Stimulated activated CD4-positive, alpha-beta T cell treated with anti-CD3 and anti-CD28 coated beads, Interleukin-1b, Interleukin-23, amount 100 ng/mL, for 1 hour (primary cell): Measurements from ENCODE around the gene ZFAND6.
A peak's percentile ranks its signal among the peaks of the same experiment; 100 is the strongest.

Source experiments
- DNase-seq, 2 donors: peaks; one replicate each; pipeline ENCODE4 v3.0.0-alpha.2; 2020; ENCODE audit warnings: low read depth in 2 of 2

Gene ZFAND6

DNA sequence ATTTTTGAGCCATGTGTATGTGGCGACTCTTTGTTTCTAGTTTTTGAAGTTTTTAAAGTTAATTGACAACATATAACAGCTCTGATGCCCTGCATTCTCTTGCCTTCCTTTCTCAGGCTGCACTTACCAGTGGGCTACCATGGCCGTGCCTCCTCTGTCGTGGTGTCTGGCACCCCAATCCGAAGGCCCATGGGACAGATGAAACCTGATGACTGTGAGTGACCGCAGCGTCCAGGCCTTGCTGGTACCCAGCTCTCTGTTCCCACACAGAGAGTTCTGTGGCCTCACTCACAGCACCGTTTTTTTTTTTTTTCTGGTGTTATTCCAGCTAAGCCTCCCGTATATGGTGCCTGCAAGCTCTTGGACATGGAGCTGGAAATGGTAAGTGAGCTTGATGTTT, 108.5 kb downstream of the ZFAND6 start:
- no peak for DNase-seq

DNA sequence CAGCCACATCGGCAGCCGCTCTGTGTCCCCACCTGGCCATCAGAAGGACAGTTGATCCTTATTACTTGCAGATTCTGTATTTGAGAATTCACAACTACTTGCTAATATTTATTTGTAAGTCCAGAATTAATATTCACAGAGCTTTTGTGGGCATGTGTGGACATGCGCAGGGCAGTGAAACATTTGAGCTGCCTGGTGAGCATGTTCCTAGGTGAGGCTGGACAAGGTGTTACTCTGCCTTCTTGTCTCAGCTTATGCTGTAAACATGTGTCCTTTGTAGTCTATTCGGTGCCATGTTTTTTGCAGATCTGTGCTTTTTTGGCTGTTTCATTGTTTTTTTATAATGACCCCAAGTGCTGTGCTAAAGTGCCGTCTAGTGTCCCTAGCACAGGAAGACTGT, 108.9 kb downstream of the ZFAND6 start:
- DNase-seq = no peak

DNA sequence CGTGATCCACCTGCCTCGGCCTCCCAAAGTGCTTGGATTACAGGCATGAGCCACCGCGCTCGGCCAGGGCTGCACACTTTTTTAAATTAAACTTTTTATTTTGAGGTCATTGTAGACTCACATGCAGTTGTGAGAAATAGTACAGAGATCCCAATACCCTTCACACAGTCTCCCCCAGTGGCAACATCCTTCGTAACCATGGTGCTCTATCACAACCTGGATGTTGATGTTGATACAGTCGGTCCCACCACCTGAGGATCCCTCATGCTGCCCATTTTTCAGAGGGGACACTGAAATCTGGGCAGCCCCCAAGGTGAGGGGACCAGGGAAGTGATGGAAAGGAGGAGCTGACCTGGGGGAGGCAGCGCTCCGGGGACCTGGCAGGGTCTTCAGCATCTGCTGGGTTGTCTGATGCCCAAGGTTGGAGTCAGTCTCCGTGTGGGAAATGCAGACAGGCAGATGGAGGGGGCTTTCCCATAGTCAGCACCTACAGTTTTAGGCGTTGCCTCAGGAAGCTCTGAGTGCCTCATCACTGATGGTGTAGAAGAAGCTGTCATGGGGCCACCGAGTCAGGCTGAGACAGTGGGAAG, 110.4 kb downstream of the ZFAND6 start:
- DNase-seq = no peak

DNA sequence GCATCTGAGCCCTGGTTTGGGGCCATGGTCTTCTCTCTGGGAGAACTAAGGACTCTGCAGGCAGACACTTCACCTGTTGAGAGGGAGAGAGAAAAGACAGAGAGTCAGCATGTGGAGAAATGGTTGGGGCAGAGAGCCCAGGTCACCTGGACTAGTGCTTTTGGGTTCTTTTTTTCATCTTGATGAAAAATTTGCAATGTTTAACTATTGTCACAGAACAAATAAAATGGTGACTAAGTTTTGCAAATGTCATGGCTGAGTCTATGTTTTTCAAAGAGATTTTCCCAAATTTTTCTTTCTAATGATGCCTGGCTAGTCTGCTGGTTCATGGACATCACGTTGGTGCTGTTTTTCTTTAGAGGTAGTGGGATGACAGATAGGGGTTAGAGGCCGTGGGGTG, 111.1 kb downstream of the ZFAND6 start:
- no peak for DNase-seq

DNA sequence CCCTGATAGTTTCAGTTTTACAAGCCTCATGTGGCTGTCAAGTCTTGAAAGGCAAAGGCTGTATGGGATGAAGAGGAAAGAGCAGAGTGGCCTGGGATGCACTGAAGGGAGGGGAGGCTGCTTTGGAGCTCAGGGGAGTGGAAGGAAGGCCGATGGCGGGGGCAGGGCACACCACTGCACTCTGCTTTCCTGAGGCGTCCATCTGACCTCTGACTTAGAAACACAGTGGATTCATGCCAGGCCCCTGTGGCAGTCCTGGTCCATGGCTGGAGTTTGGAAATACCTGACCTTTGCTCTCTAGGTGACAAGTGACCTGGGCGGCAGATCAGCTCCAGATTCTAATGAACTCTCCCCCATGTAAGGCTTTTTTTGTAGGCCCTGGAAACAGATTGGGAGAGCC, 112.3 kb downstream of the ZFAND6 start:
- no peak for DNase-seq

DNA sequence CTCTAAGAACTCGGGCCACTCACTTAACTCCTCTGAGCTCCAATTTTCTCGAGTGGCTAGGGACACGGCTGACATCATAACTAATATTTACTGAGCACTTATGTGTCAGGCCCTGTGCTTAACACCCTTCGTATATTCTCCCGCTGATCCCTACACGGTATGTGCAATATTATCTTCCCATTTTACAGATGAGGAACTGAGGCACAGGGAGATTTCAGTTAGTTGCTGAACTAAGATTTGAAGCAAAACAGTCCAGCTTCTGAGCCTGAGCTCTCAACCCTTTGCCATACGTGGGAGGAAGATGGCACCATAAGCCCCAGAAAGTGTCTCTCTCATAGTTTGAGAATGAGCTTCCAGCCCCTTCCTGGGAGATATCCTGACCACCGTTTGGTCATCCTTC, 112.9 kb downstream of the ZFAND6 start:
- no peak for DNase-seq

DNA sequence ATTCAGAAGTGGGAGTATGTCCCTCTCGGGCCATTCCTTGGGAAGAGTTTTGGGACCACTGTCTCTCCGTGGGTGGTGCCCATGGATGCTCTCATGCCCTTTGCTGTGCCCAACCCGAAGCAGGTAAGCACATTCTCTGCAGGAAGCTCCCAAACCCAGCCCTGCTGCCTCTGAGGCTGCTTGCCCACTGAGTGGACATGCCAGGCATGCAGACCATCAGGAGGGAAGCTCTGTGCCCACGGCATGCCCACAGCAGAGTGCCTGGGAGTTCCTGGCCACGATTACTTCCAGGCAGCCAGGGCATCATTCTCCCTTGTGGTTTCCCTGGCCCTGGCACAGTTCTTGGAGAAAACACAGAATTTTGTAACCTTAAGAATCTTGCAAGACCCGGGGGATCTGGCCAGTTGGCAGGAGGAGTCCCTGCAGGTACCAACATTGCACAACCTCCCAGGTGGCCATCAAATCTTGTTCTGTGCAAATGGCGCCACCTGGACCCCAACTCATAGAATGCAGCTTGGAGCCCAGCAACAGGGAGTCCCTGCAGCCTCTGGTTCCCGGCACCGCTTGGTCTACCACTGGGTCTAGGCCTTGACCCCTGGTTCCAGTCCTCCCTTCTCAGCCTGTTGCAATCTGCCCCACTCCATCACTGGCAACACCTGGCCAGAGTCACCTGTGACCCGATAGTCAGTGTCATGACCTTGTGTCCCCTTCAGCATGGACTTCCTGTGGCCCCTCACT, 113.7 kb downstream of the ZFAND6 start:
- peak; percentile 12 to 55 for DNase-seq

DNA sequence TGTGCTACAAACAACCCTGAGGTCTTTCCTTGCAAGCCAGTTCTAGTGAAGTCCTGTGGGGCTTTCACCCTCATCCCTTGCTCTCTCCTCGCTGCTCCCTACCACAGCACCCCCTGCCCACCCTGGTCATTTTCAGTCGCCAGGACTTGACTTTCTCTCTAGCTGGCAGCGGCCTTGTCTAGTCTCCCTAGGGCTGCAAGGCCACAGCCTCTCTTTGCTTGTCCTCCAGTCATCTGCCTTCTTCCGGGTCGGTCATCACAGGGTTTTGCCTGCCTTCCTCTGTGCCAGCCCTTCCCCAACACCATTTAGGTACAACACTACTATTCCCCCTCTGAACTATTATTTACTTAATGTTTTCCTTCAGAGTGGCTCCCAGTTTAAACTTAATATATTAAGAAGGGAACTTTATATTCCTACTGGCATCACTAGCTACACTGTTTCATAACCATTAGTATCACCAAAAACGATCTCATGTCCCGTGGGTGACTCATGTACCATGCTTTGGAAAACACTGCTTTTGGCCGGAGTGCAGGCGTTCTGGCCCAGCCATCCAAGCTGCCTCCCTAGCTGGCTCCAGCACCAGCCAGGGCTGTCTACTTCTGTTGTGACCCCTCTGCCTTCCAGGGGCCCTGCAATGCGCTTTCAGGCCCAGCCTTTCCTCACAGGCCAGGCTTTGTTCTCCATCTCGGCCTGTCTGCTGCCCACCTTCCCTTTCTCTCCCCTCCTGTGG, 114.7 kb downstream of the ZFAND6 start:
- no peak for DNase-seq

DNA sequence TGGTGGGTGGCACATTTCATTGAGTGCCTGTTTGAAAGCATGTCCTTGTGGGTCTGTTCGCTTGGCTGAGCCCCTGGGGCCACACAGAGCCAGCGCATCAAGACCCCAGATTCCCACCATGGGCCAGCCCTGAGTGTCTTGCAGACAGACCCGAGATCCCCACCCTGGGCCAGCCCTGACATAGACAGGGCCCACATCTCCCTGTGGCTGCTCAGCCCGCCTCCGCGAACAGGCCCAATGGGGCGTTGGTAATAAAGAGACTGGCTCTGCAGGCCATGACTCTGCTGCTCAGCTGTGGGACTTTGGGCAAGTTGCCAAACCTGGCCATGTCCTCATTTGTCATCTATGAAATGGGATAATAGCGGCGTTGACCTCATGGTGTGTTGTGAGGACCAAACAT, 116.0 kb downstream of the ZFAND6 start:
- DNase-seq = no peak

DNA sequence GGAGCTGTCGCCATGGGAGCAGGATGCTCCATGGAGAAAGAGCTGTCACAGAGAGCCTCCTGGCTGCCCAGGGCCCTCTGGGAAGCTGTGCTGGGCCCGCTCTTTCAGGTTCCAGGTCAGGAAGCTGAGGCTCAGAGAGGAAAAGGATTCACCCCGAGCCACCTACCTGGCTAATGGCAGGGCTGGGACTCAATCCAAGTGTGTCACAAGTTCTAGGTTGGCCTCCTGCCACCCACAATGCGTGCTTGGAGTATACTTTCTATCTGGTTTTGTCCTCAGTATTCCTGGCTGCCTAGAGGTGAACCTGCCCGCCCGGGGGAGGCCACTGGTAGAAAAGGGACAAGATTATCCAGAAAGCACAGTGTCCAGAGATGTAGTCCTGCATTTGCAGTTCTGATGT, 117.0 kb downstream of the ZFAND6 start:
- no peak for DNase-seq

DNA sequence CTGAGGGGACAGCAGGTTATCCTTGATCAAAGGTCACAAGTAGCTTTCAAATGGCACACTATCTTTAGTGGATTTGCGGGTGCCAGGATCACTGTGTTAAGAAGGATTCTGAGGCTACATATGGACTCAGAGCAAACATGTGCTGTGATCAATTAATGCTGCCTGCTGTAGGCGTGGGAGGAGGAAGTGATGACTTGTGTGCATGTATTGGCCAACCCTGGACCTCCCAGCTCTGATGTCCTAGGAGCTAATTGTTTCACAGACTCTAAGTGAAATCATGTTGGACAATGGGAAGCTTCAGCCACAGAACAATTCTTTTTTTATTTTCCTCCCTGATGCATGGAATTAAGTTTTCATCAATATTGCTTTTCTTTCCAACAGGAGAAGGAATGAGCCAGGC, 117.7 kb downstream of the ZFAND6 start:
- DNase-seq = no peak

DNA sequence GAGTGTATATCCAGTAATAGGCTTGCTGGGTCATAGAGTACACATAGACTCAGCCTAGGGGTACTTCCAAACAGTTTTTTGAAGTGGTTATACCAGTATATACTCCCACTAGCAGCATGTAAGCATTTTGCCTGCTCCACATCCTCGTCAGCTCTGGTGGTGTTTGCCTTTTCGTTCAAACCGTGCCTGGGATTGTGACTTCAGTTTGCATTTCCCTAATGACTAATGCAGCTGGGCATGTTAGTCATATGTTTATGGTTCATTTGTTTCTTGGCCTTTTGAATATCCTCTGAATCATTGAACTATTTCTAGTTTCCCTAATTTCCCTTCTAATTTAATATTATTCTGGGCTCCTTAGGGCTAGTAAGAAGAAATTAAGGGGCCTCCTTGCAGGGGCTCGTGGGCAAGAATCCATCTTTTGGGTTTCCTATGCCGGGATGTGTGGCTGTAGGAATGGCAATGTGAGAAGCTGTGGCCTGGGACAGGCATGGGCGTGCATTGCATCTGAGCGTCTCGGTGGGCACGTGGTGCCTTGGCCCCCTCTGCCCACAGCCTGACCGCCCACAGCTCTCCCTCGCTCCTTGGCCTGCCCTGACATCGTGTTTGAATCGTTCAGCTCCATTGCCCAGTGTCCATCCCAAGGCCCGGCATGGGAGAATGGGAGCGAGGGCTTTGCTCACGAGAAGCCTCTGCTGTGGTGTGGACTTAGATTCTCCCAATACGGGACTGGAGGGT, 119.7 kb downstream of the ZFAND6 start:
- DNase-seq = no peak

DNA sequence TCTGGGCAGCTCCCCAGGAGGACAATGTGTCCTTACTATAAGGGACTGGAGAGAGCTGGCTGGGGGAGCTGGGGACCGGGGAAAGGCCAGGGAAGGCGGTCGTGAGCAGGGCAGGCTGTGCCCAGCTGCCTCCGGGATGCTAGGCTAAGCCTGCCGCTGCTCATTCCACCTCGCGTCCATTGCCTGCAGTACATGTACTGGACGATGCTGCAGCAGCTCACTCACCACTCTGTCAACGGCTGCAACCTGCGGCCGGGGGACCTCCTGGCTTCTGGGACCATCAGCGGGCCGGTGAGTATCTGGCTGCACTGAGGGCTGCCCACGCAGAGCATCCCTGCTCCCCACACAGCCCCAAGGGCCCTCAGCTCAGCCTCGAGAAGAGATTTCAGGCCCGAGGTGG, 120.5 kb downstream of the ZFAND6 start:
- no peak for DNase-seq

DNA sequence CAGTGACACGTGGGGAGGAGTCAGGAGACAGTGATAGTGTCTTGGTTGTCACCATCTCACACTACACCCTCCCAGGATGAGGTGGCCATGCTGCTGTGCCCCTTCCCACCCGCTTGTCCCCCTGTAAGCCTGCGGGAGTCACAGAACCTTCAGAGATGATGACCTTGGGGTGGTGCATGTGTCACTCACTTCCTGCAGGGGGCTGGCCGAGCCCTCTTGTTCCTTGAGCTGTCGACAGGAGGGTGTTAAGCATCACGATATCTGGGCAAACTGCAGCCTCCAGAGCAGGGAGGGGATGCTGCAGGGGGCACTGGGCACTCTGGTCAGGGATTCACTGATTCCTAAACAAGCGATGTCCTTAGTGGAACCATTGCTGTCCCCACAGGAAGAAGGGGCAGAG, 121.0 kb downstream of the ZFAND6 start:
- DNase-seq = no peak

DNA sequence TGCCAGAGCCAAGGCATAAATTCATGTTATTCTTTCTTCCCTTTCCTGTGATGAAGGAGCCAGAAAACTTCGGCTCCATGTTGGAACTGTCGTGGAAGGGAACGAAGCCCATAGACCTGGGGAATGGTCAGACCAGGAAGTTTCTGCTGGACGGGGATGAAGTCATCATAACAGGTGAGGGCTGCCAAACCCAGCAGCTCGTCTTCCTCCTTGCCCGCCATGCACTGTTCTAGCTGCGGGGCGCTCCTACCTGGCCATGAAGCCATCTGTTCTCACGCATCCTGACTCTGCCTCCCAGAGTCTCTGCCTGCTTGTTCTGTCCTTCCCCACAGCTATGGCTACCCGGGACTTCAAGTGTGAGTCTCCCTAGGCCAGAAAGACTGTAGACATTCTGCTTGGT, 121.5 kb downstream of the ZFAND6 start:
- no peak for DNase-seq

DNA sequence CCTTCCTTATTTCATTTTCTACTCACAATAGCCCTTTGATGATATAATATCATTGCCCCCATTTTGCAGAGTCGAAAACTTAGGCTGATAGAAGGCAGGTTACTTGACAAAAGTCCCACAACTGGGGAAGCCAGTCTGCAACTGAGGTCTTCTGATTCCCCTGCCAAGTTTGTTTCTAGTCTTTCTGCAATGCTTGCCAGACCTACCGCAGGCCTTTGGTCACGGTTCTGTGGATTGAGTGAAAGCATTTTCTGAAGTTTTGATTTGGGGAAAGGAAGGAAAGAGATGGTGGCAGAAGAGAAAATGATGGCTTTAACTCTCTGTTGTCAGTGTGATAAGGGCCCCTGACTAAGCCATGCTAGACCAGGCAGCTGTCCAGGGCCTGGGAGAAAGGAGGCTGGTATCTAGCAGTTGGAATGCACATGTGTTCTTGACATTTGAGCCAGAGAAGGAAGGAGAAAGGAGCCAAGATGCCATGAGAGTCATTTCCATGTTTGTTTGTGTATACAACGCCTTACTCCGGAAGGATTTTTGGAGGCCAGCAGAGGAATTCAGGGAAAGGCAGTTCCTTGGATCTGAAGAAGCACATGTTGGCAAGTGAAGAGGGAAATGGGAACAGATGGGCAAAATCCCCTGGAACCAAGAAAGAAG, 123.3 kb downstream of the ZFAND6 start:
- no peak for DNase-seq

DNA sequence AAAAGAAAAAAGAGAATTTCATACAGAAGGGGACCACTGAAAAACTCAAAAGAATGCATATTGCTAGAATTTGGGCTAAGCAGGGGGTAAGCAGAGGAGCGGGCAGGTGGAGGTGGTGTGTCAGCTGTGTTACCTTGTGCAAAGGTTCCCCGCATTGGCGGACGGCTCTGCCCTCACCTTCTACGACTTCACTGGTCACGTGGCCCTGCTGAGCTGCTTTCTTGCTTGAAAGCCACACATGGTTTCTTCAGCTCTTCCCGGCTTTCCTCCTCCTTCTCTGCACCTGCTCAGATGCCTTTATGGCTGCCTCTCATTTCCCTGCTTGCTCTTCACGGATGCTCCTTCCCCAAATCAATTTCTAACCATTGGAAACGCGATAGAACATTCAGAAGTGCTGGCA, 123.8 kb downstream of the ZFAND6 start:
- no peak for DNase-seq

DNA sequence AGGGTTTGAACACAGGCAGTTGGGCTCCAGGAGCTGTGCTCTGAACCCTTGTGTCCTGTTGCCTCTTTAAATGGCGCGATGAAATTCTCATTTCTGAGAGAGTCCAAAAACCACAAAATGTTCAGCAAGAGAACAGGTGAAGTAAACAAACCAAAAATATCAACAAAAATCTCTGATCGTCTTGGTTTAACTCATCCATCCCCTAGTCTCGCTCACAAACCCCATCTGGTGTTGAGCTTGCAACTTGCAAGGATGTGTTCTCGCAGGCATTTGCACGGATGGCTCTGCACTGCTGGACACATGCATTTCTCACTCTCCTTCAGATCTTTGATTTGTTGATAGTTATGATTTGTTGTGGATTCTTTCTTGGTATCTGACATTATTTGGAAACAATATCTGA, 124.4 kb downstream of the ZFAND6 start:
- DNase-seq = no peak

DNA sequence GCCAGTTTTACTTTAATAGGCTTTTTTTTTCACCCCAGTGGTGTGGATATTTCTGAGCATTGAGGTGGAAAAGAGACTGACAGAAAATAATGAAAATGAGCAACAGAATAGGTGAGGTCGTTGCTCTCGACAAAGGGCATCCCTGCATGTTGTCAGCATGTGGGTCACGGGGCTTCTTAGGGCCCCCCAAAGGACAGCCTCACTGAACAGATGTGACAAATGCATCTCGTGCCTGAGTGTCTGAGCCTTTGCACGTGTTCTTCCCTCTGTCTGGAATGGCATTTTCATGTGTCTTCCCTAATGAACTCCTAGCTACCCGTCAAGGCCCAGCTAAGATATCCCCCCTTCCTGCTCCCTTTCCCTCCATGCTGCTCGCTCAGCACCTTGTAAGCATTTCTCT, 125.1 kb downstream of the ZFAND6 start:
- no peak for DNase-seq

DNA sequence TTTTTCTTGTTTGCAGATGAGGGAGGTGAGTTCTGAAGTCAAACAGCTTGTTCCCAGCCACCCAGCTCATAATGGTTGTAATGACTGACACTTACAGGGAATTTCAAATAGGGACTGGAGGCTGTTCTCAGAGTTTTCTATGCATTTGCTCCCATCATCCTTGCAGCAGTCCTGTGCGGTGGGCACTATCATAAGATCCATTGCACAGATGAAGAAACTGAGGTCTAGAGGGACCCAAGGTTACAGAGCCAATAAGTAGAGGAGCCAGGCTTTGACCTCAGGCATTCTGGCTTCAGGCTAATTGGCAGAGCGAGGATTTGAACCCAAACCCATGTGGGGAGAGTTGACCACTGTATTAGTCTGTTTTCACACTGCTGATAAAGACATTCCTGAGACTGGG, 125.7 kb downstream of the ZFAND6 start:
- DNase-seq = no peak

DNA sequence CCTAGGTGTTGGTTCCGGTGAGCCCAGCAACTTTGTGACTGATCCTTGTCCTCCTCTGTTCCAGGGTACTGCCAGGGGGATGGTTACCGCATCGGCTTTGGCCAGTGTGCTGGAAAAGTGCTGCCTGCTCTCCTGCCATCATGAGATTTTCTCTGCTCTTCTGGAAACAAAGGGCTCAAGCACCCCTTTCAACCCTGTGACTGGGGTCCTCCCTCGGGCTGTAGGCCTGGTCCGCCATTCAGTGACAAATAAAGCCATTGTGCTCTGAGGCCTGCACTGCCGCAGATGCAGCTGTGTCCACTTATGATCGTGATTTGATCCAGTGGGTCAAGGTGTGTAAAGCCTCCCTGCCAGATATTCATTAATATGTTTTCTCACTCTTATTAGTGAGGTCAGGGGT, 126.6 kb downstream of the ZFAND6 start:
- no peak for DNase-seq

DNA sequence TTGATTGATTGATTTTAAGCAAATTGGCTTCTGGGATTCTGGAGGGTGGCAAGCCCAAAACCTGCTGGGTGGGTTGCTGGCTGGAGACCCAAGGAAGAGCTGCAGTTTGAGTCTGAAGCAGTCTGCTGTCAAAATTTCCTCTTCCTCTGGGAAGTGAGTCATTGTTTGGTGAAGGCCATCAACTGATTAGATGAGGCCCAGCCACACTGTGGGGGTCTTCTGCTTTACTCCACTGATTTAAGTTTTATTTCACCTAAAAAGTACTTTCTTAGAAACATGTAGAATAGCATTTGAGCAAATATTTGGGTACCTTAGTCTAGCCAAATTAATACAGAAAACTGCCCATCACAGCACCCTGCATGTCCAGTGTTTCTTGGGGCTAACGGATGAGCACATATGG, 127.1 kb downstream of the ZFAND6 start:
- no peak for DNase-seq
